Measurements from ENCODE around the gene FGF19. TPM values are rescaled to one million over a fixed set of nuclear protein-coding genes. Genes with fewer than 3 reads are reported as not detected.

FGF19 gene
- total RNA-seq, 1 donor from 2014 or later = not detected

DNA sequence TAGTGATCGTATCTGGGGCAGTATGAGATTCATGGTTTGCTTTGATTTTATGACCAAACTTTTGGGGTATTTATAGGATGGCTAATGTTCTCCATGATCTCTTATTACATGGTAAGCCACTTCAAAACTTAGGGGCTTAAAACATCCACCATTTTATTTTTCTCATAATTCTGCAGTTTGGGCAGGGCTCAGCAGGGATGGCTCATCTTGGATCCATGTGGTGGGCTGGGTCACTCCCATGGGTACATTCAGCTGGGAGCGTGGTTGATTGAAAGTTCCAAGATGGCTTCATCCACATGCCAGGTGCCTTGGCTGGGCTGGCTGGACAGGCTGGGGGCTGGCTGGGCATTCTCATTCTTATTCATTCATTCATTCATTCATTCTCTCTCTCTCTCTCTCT, 30.5 kb upstream of the FGF19 start:
- Histone ChIP-seq H3K36me3 (no peaks in the 10 kb centered on the region), H3K9me3 (replicated peaks) (peaks cover 37% of the 10 kb centered on the region), H3K27me3 (ENCODE audit: low read depth) (peaks cover 37% of the 10 kb centered on the region), H3K27ac (replicated peaks) (no peak overlapping the region), H3K4me1 (no peaks in the 10 kb centered on the region), H3K4me3 (no peak overlapping the region)
- TF ChIP-seq, protein P1, sequence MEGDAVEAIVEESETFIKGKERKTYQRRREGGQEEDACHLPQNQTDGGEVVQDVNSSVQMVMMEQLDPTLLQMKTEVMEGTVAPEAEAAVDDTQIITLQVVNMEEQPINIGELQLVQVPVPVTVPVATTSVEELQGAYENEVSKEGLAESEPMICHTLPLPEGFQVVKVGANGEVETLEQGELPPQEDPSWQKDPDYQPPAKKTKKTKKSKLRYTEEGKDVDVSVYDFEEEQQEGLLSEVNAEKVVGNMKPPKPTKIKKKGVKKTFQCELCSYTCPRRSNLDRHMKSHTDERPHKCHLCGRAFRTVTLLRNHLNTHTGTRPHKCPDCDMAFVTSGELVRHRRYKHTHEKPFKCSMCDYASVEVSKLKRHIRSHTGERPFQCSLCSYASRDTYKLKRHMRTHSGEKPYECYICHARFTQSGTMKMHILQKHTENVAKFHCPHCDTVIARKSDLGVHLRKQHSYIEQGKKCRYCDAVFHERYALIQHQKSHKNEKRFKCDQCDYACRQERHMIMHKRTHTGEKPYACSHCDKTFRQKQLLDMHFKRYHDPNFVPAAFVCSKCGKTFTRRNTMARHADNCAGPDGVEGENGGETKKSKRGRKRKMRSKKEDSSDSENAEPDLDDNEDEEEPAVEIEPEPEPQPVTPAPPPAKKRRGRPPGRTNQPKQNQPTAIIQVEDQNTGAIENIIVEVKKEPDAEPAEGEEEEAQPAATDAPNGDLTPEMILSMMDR (IDR thresholded peaks at IDR 0.05; ENCODE audit: borderline replicate concordance) = no peak
- intact Hi-C loops (cut with micrococcal nuclease) = no loop called here
- DNase-seq = no peak

DNA sequence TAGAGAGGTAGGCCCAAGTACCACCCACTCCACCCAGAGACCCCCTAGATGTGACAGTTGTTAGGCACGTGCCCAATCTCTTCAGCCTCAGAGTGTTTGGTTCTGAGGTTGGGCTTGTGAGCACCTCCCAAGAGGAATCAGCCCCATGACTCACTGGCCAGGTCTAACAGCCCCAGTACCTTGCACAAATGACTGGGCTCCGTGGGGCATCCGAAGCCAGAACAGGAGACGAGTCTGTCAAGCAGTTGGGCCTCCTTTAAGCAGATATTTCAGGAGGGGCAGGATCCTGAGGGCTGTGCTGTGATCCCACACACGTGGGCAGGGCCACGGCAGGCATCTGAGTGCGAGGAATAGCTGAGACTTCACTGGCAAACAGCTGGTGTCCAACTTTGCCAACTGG, 29.1 kb upstream of the FGF19 start:
- H3K9me3 ChIP-seq (replicated peaks) = peaks cover 23% of the 10 kb centered on the region
- no peaks in the 10 kb centered on the region for H3K36me3 ChIP-seq
- TF ChIP-seq, protein P1 (IDR thresholded peaks at IDR 0.05; ENCODE audit: borderline replicate concordance) = no peak
- H3K4me3 ChIP-seq = no peak overlapping the region
- H3K27ac ChIP-seq (replicated peaks) = no peak overlapping the region
- DNase-seq = no peak
- no peaks in the 10 kb centered on the region for H3K4me1 ChIP-seq
- peaks cover 51% of the 10 kb centered on the region for H3K27me3 ChIP-seq (ENCODE audit: low read depth)
- intact Hi-C loops (cut with micrococcal nuclease) = no loop called here

DNA sequence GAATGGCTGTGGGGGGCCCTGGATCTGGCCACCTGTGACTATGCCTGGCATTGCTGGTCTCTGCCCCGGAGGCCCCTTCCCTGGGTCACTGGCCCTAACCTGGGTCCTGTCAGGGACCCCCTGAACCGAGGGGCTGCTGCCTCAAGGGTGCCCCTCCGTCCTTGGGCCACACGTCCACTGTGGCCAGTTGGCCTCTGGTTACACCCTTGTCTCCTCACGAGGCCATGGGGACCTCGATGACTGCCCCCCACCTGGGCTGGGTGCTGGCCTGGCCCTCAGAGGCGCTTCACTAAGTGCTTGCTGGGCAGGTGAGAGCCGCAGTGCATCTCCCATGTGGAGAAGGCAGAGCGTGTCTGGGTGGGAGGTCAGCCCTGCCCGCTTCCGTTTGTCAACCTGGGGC, 27.3 kb upstream of the FGF19 start:
- peaks cover 16% of the 10 kb centered on the region for H3K9me3 ChIP-seq (replicated peaks)
- H3K4me1 ChIP-seq = no peaks in the 10 kb centered on the region
- no peak overlapping the region for H3K4me3 ChIP-seq
- intact Hi-C loops (cut with micrococcal nuclease) = no loop called here
- H3K36me3 ChIP-seq = no peaks in the 10 kb centered on the region
- H3K27ac ChIP-seq (replicated peaks) = no peak overlapping the region
- TF ChIP-seq, protein P1 (IDR thresholded peaks at IDR 0.05; ENCODE audit: borderline replicate concordance) = no peak
- DNase-seq = no peak
- H3K27me3 ChIP-seq (ENCODE audit: low read depth) = peaks cover 69% of the 10 kb centered on the region

DNA sequence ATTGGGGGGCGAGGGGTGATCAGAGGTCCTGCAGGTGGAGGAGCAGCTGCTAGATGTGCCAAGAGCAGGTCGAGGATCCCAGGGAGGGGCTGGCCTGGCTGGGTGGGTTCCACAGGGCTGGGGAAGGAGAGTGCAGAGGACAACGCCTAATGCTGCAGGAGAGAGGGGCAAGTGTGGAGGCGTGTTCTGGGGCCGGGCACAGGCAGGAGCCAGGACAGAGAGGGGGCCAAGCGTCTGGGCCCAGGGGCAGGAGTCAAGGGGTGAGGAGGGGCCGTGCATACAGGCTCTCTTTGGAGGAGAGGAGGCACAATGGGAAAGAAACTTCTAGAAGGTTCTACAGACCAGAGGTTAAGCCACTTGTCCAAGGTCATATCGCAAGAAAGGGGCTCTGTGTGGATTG, 26.7 kb upstream of the FGF19 start:
- Histone ChIP-seq H3K4me1 (no peaks in the 10 kb centered on the region), H3K4me3 (no peak overlapping the region), H3K9me3 (replicated peaks) (peaks cover 16% of the 10 kb centered on the region), H3K27ac (replicated peaks) (no peak overlapping the region), H3K36me3 (no peaks in the 10 kb centered on the region), H3K27me3 (ENCODE audit: low read depth) (peaks cover 75% of the 10 kb centered on the region)
- TF ChIP-seq, protein P1 (IDR thresholded peaks at IDR 0.05; ENCODE audit: borderline replicate concordance) = no peak
- intact Hi-C loops (cut with micrococcal nuclease) = no loop called here
- no peak for DNase-seq

DNA sequence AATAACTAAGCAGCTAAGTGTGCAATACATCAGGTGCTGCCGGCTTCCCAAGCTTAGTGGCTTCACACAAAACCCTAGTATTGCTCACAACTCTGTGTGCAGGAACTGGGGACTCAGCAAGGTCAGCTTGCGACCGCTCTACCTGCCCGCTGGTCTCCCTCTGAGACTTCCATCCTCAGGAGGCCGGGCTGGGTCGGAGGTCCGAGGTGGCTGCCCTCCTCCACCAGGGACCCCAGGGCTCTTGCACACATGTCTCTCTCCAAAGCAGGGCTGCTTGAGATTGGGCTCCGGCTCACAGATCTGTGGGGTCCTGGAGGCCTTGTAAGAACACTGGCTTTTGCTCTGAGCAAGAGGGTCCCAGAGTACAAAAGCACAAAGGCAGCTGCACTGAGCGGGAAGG, 25.4 kb upstream of the FGF19 start:
- Histone ChIP-seq H3K4me1 (no peaks in the 10 kb centered on the region), H3K27me3 (ENCODE audit: low read depth) (peaks cover 88% of the 10 kb centered on the region), H3K27ac (replicated peaks) (no peak overlapping the region), H3K36me3 (no peaks in the 10 kb centered on the region), H3K4me3 (no peak overlapping the region), H3K9me3 (replicated peaks) (peaks cover 6% of the 10 kb centered on the region)
- TF ChIP-seq, protein P1 (IDR thresholded peaks at IDR 0.05; ENCODE audit: borderline replicate concordance) = no peak
- no peak for DNase-seq
- intact Hi-C loops (cut with micrococcal nuclease) = no loop called here

DNA sequence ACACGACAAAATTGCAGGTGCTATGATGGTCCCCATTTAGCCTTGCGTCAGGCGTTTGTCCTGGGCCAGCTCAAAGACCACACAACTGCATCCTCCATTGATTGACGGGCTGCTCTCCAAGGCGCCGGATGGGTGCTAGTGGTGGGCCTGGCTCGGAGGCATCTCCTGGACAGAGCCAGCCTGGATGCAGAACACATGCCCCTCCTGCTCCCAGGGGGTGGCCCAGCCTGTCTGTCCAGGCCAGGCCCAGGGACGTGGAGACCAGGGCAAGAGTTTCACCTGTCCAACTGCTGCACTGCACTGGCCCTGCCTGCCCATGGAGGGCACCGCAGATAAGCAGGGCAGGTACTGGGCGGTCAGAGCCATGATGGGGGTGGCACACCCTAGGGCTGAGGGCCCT, 23.4 kb upstream of the FGF19 start:
- H3K4me3 ChIP-seq = no peak overlapping the region
- no peaks in the 10 kb centered on the region for H3K9me3 ChIP-seq (replicated peaks)
- H3K36me3 ChIP-seq = no peaks in the 10 kb centered on the region
- no peaks in the 10 kb centered on the region for H3K4me1 ChIP-seq
- H3K27ac ChIP-seq (replicated peaks) = no peak overlapping the region
- intact Hi-C loops (cut with micrococcal nuclease) = no loop called here
- peaks cover 97% of the 10 kb centered on the region for H3K27me3 ChIP-seq (ENCODE audit: low read depth)
- TF ChIP-seq, protein P1 (IDR thresholded peaks at IDR 0.05; ENCODE audit: borderline replicate concordance) = no peak
- no peak for DNase-seq
